Lung (tissue), 12 donors: ENCODE results near the gene PKIB. TPM values are rescaled to one million over a fixed set of nuclear protein-coding genes. Genes with fewer than 3 reads are reported as not detected.

Experiments used
- ATAC-seq: fragments of 200-7000 bp; cut with Tn5 transposase; one replicate; pipeline ENCODE4 v1.9.1; 2020; ENCODE audit warnings: moderate number of reproducible peaks; ENCODE audit not compliant: insufficient read depth, low FRiP score
- DNase-seq, 3 donors: peaks; one replicate each; pipeline ENCODE4 v3.0.0-alpha.2; 2013 to 2017
- H3K27ac ChIP-seq, 2 donors: one replicate each; pipeline ENCODE4 v1.5.1; 2013; ENCODE audit warnings: mild to moderate bottlenecking in 2 of 2, moderate library complexity in 2 of 2, control low read depth in 1 of 2, inconsistent platforms in 1 of 2, low read depth in 1 of 2, low read length in 1 of 2
- H3K27me3 ChIP-seq, 3 donors: one replicate each; pipeline ENCODE4 v1.5.1; 2013; ENCODE audit warnings: low read length in 2 of 3; ENCODE audit not compliant: control insufficient read depth in 3 of 3, insufficient read depth in 3 of 3
- H3K36me3 ChIP-seq, 4 donors: one replicate each; pipeline ENCODE4 v1.5.1; 2013; ENCODE audit warnings: low read length in 4 of 4, mild to moderate bottlenecking in 1 of 4, moderate library complexity in 1 of 4; ENCODE audit not compliant: control insufficient read depth in 4 of 4, insufficient read depth in 4 of 4
- H3K4me1 ChIP-seq, 5 donors: one replicate each; pipeline ENCODE4 v1.5.1; 2013; ENCODE audit warnings: low read length in 5 of 5, mild to moderate bottlenecking in 2 of 5, moderate library complexity in 1 of 5; ENCODE audit not compliant: control insufficient read depth in 5 of 5, insufficient read depth in 5 of 5
- H3K4me3 ChIP-seq: one replicate; pipeline ENCODE4 v1.5.1; 2013; ENCODE audit warnings: mild to moderate bottlenecking, control low read depth, moderate library complexity
- H3K9ac ChIP-seq, 2 donors: one replicate each; pipeline ENCODE4 v1.5.1; 2013; ENCODE audit warnings: low read length in 2 of 2, control low read depth in 1 of 2; ENCODE audit not compliant: insufficient read depth in 1 of 2
- H3K9me3 ChIP-seq, 4 donors: one replicate each; pipeline ENCODE4 v1.5.1; 2013; ENCODE audit warnings: low read length in 3 of 4, mild to moderate bottlenecking in 1 of 4, moderate library complexity in 1 of 4; ENCODE audit not compliant: control insufficient read depth in 4 of 4, insufficient read depth in 3 of 4
- CTCF ChIP-seq: IDR thresholded peaks from 2 replicates; pipeline ENCODE4 v1.5.1; 2012; ENCODE audit warnings: mild to moderate bottlenecking; ENCODE audit errors: control extremely low read depth, extremely low read depth
- WGBS, 2 donors: extraction: QIAGEN DNeasy Blood & Tissue Kit; methylation state at CpG; one replicate each; pipeline ENCODE4 v1.1.7; 2013; 5-methylcytosine and 5-hydroxymethylcytosine counted together
- polyA plus RNA-seq, 2 donors: library from polyadenylated mRNA; stranded (reverse); fragments of 200-250 nt; gene quantifications; one replicate each; pipeline ENCODE4 v1.2.1, GENCODE V29; 2013
- total RNA-seq, 2 donors: library from RNA; depleted of rRNA in 1 of 2; stranded (reverse); fragments of >200 nt in 1 of 2; gene quantifications; one replicate each; pipeline ENCODE4 v1.2.1, GENCODE V29; 2014 to 2021
- donor health status: control.
- donor health status: control.
- donor health status: Bipolar disorder and iron deficiency.
- donor health status: healthy.
- donor health status: DM: yes; HTN: yes; CAD: no.

Gene PKIB
- total and polyA plus RNA-seq, 4 donors = 3.0 to 7.4 (median 4.9) TPM

GRCh38 chr6:122604676-122605075, 5.5 kb upstream of the PKIB start:
- Histone ChIP-seq H3K27ac (no peak overlapping the region), H3K36me3 (no peaks in the 10 kb centered on the region), H3K9me3 (no peaks in the 10 kb centered on the region), H3K4me1 (no peaks in the 10 kb centered on the region), H3K27me3 (peaks cover 0 to 7% (median 2%) of the 10 kb centered on the region in 3 donors), H3K9ac (no peak overlapping the region), H3K4me3 (no peak overlapping the region)
- no peak for ATAC-seq
- no peak for DNase-seq
- TF ChIP-seq CTCF = no peak

- peak overlapping the region; percentile 30 for H3K4me3 ChIP-seq
- DNase-seq = peak; percentile 31 to 37 (median 34)
- H3K36me3 ChIP-seq = no peaks in the 10 kb centered on the region
- no peaks in the 10 kb centered on the region for H3K9me3 ChIP-seq
- peak overlapping the region in 1 of 2 donors; percentile 27 for H3K9ac ChIP-seq
- TF ChIP-seq CTCF = no peak
- ATAC-seq = peak; percentile 67
- H3K27ac ChIP-seq = no peak overlapping the region
- 1 to 2% methylated on average over 42 of the region's 42 CpGs for WGBS, 2 donors
- H3K27me3 ChIP-seq = peaks cover 3 to 36% (median 24%) of the 10 kb centered on the region in 3 donors
- peaks cover 0 to 9% (median 0%) of the 10 kb centered on the region in 5 donors for H3K4me1 ChIP-seq
These were observed 668 bp downstream of the PKIB start for GRCh38 chr6:122610690-122611455.

- no peaks in the 10 kb centered on the region for H3K36me3 ChIP-seq
- peaks cover 0 to 9% (median 0%) of the 10 kb centered on the region in 5 donors for H3K4me1 ChIP-seq
- H3K27ac ChIP-seq = no peak overlapping the region
- WGBS, 2 donors = 65 to 80% methylated on average over 3 of the region's 3 CpGs
- TF ChIP-seq CTCF = no peak
- ATAC-seq (no peak), DNase-seq (no peak)
- H3K27me3 ChIP-seq = peaks cover 3 to 36% (median 27%) of the 10 kb centered on the region in 3 donors
- H3K9ac ChIP-seq = no peak overlapping the region
- H3K4me3 ChIP-seq = no peak overlapping the region
- peaks cover 0 to 3% (median 0%) of the 10 kb centered on the region in 4 donors for H3K9me3 ChIP-seq
These were observed 2.6 kb downstream of the PKIB start for GRCh38 chr6:122612838-122613237.
